NOMO-1 (cell line): Measurements from ENCODE around the gene ANKRA2.
"Not testable (repeated sequence)": the region's sequence is repeated elsewhere in the genome, so short reads cannot be mapped to it uniquely, and the experiment has no call there.

ENCODE experiments used
- DNase-seq, 2 experiments: peaks; one replicate each; lab custom pipeline; 2025; ENCODE audit not compliant: unreplicated experiment in 2 of 2; lab: John Stamatoyannopoulos, UW

The ANKRA2 gene

GRCh38 chr5:73552642-73553041 is 12.8 kb downstream of the ANKRA2 start:
- no peak for DNase-seq

DNA sequence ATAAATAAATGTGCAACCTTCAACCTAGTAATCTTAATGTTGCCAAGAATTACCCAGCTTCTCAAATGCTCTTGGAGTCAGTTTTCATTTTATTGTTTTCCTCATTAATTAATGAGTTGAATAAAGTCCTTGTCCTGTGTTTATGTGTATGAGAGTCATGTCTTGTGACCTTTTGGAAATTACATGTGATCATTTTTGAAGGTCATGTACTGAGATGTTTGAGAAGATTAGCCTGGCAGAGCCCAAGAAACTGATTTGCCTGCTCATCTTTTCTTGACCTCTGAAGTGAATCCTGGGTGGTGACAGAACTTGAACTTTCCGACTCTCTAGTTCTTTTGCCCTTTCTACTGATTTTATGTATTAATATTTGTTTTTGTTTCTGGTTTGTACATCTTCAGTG is 15.4 kb downstream of the ANKRA2 start:
- no peak for DNase-seq

- no peak for DNase-seq
Measured at GRCh38 chr5:73545403-73545779, 20.0 kb downstream of the ANKRA2 start.

DNA sequence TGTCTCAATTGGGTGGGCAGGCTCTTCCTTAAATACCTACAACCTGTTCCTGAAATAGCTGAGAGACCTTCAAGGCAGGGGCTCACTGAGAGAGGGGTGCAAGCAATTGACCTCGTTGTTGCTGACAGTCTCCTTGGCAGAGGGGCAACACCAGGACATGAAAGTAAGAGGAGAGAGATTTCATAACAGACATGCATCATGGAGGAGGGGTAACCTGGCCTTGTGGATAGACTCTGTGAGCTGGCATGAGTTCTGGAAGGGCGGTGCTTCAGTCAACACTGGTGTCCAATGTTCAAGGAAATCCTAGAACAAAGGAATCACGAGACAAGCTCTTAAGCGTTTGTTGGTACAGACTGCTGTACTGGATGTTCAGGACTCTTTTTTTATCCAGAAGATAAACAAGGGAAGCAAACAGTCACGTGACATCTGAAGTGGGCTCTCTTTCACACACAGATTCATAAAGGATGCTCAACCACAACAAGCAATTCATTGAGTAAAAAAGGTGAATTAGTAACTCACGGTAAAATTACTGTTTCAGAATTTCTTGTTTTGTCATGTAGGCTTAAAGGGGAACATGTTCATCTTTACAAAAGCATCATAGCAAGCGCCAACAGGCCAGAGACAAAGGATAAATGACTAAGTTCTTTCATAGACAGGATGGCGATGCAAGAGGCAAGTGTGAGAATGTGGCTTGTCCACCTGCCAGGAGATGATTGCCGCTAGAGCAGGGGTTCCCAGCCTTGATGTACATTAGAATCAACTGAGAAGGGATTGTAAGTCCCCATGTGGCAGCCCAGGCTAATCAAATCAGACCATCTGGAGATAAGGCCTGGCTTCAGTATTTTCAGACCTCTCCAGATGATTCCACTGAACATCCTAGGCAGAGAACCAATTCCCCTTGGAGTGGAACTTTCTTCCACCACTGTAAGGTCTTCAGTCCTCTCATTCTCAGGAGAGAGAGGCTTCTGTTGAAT is 20.7 kb downstream of the ANKRA2 start:
- no peak for DNase-seq

- DNase-seq, result no peak
Measured at GRCh38 chr5:73542020-73542419, 23.4 kb downstream of the ANKRA2 start.

DNA sequence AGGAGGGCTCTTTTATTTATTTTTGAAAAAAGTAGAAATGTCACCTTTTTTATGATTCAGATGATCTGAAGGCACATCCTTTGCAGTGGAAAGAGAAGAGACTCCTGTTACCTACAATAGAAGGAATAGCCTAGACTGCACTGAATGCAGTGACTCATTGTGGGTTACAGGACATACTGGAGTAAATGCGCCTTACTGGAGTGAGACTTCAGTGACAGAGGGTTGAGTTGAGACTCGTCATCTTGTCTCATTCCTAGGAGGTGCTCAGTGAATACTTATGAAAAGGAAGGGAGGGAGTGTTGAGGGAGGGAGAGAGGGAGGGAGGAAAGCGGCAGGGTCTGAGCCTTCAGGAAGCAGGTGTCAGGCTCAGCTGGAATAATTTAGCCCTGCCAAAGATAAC is 25.2 kb downstream of the ANKRA2 start:
- no peak for DNase-seq

GRCh38 chr5:73539730-73540129 is 25.7 kb downstream of the ANKRA2 start:
- no peak for DNase-seq

DNA sequence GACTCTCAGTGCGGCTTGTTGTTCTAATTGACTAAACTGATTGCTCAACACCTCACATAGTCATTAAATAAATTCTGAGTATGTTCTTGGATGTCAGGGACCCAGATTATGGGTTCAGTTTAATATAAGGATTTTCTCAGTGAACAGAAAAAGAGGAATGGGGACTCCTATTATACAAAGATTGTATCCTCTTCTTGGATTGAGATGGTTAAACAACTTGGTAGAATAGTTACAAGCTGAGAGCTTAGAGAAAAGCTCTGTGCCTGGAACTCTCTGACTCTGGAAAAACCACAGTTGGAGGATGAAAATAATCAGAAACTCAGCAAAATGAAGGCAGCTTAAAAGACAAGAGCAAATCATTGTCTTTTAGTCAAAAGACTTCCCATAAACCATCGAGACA is 30.5 kb downstream of the ANKRA2 start:
- no peak for DNase-seq

DNA sequence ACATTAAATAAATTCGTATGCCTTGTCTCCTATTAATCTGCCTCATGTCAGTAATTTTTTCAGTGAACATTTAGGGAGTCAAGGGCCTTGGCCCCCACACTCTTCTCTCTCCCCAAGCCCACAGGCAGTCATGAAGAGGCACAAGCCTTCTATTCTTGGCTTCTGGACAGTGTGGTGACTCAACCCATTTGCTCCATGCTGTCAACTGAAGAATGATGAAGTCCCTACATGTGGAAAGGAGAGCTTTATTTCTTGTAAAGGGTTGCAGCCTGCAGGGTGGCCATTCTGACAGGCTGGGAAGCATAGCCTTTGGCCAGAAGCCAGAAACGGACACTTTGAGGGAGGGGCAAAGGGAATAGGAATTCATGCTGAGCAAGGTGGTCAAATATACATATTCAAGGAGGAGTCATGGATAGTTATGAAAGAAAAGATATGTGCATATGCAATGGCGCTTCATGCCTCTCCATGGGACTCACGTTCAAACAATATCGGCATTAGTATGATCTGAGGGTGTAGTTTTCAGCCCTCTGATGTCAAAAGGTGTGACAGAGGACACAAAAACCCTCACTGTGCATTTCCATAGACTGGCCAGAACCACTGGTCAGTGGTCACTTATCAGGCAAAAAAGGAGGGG is 31.3 kb downstream of the ANKRA2 start:
- no peak for DNase-seq

- DNase-seq, result no peak
Measured at GRCh38 chr5:73532195-73532594, 33.2 kb downstream of the ANKRA2 start.

- DNase-seq, result no peak
Measured at GRCh38 chr5:73531356-73531755, 34.1 kb downstream of the ANKRA2 start.

DNA sequence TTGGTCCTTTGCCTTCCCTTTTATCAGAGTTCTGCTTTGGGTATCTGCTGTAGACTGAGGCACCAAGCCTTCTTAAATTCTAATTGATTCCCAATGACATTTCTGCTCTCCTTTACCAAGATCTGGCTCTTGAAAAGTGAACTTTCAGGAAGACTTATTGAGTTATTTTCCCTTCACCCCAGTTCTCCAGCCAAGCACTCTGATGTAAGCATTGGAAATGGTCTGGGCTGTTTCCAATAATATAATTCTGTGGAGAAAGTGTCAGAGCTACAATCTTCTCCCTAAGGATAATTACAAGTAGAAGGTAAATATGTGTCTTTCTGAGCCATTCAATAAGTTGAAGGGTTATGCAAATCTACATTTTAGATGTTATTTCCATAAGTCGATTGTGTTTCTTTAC is 36.4 kb downstream of the ANKRA2 start:
- DNase-seq, result no peak

DNA sequence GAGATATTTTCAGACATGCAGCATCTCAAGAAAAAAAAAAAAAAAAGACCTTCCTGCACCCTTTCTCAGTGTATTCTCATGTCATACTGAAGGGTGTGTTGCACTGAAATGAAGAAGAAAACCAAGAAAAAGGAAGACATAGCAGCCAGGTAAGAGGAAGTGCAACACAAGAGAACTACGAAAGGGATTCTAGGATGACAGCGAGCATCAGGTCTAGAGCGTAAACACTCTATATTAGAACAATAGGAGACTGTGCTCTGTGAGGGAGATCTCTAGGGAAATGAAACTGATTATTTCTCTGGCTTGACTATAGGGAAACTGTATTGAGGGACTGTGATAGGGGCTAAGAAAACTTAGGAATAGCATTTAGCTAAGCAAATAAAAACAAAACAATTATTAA is 37.2 kb downstream of the ANKRA2 start:
- DNase-seq, result peak in 1 of 2 experiments; percentile 22

DNA sequence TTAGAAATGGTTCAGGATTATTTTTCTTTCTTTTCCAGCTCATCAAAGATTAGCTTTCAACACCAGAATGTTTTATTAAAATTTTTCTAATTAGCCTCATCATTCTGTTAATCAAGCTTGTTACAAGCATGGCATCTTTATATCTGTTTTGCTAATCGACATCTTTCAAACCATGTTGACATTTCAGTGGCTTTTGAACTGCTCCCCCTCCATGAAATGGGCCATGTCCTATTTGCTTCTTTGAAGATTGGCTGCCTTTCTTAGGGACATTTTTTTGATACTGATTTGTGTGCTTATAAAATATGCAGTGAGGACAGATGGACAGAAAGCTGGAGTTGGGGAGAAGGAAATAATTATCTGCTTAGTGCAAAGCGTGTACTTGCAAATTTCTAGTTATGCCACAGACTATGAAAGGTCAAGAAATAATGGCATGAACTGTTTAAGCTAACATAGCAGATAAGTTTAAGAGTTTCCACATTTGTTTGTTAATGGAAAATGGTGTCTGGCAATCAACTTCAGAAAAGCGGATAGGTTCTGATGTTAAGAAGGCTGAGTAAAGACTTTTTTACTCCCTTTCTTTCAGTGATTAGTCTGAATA is 39.7 kb downstream of the ANKRA2 start:
- DNase-seq, result no peak

DNA sequence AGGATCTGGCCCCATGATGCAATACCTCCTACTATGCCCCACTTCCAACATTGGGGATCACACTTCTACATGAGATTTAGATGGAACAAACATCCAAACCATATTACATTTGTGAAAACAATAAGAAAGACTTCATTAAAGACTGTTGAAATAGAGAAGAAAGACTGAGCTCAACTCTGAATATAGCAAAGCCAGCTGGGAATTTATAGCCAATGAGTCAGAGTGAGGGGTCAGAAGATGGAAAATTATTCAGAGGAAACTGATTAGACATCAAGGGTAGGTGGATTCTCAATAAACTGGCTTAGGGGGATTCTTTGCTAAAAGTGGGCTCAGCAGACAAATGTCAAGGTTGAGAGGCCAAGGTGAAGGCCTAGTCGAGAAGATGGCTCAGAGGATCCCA is 41.6 kb downstream of the ANKRA2 start:
- DNase-seq, result no peak

- DNase-seq, result no peak
Measured at GRCh38 chr5:73522989-73523388, 42.5 kb downstream of the ANKRA2 start.

GRCh38 chr5:73519531-73520283 is 45.7 kb downstream of the ANKRA2 start:
- peak; percentile 68 to 70 for DNase-seq

DNA sequence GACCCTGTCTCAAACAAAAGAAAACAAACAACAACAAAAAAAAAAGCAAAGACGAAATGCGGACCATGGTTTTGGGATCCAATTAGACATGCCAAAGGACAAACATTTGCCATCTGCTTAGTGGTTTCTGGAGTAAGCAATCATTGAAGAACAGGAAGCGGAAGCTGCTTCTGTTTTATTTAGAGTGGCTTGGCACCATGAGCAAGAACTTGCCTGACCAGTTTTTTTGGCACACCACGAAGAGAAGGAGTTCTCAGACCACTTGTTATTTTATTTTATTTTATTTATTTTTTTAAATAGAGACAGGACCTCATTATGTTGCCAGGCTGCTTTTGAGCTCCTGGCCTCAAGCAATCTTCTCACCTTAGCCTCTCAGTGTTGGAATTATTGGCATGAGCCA is 50.2 kb downstream of the ANKRA2 start:
- no peak for DNase-seq

DNA sequence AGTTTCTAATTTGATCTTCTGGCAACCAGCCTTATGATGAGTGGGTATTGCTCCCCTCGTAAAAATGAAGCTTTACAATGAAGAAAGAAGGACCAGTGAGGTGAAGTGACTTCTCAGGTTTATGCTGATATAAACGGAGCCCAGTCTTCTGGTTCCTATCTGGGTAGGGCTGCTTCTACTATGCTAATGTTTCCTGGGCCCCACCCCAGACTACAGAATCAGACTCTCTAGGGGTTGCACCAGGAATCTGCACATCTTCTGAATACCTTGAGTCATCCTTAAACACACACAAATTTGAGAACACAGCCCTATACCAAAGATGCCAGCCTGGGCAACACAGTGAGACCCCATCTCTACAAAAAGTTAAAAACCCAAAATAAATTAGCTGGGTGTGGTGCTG is 51.0 kb downstream of the ANKRA2 start:
- DNase-seq, result no peak

GRCh38 chr5:73513996-73514395 is 51.4 kb downstream of the ANKRA2 start:
- no peak for DNase-seq

- not testable (repeated sequence) for DNase-seq
Measured at GRCh38 chr5:73508521-73508920, 56.9 kb downstream of the ANKRA2 start.
